IMR-90 (cell line): ENCODE data around the gene DDIAS. TPM values are rescaled to one million over a fixed set of nuclear protein-coding genes. Genes with fewer than 3 reads are reported as not detected.

Experiments used
- ATAC-seq: fragments of 200-7000 bp; cut with Tn5 transposase; 2 replicates; pipeline ENCODE4 v1.9.1; 2020; ENCODE audit warnings: low read depth, mild to moderate bottlenecking, moderate library complexity
- BruUV-seq: library from RNA; stranded (reverse); fragments of 400-500 nt; replicated peaks from 2 replicates; lab custom pipeline; 2021; lab: Mats Ljungman, UMichigan
- CTCF ChIA-PET: fragments of 300-600 bp; formaldehyde crosslinking; extraction: SDS; loops from one replicate; lab custom pipeline; 2021; ENCODE audit warnings: antibody characterized with exemption; lab: Yijun Ruan, JAX
- POLR2A ChIA-PET: fragments of 300-600 bp; sonication (Branson Sonifier 250); formaldehyde crosslinking; loops from one replicate; lab custom pipeline; 2022; ENCODE audit warnings: antibody characterized with exemption; ENCODE audit not compliant: unreplicated experiment; lab: Charles Lee
- DNase-seq: peaks from one replicate; pipeline ENCODE4 v3.0.0; 2013
- H2AFZ ChIP-seq: replicated peaks from 2 replicates; pipeline ENCODE3; 2013; ENCODE audit warnings: low read length, mild to moderate bottlenecking; ENCODE audit not compliant: poor library complexity
- H2AK5ac ChIP-seq: 2 replicates; pipeline ENCODE4 v1.6.1; 2013; ENCODE audit warnings: low read depth, low read length, inconsistent platforms
- H2AK9ac ChIP-seq: replicated peaks from 2 replicates; pipeline ENCODE3; 2013; ENCODE audit warnings: mild to moderate bottlenecking, low read depth, low read length, moderate library complexity; ENCODE audit not compliant: poor library complexity
- H2BK120ac ChIP-seq: 2 replicates; pipeline ENCODE4 v1.6.1; 2013; ENCODE audit warnings: low read depth, low read length, inconsistent platforms
- H2BK15ac ChIP-seq: 3 replicates; pipeline ENCODE4 v1.6.1; 2013; ENCODE audit warnings: low read depth, low read length, inconsistent platforms
- H2BK20ac ChIP-seq: 2 replicates; pipeline ENCODE4 v1.6.1; 2013; ENCODE audit warnings: low read depth, mild to moderate bottlenecking, inconsistent platforms, low read length, moderate library complexity
- H2BK5ac ChIP-seq: 2 replicates; pipeline ENCODE4 v1.6.1; 2013; ENCODE audit warnings: mild to moderate bottlenecking, low read depth, low read length, inconsistent platforms; ENCODE audit not compliant: poor library complexity, severe bottlenecking
- H3K14ac ChIP-seq: replicated peaks from 2 replicates; pipeline ENCODE4 v1.6.1; 2013; ENCODE audit warnings: low read depth, low read length, inconsistent platforms
- H3K18ac ChIP-seq: 2 replicates; pipeline ENCODE4 v1.6.1; 2013; ENCODE audit warnings: low read depth, low read length, control low read depth
- H3K23ac ChIP-seq: 2 replicates; pipeline ENCODE4 v1.6.1; 2013; ENCODE audit warnings: low read depth, low read length, inconsistent platforms
- H3K27ac ChIP-seq: 2 replicates; pipeline ENCODE4 v1.5.1; 2013; ENCODE audit warnings: mild to moderate bottlenecking, control low read depth, low read length; ENCODE audit not compliant: insufficient read depth
- H3K27me3 ChIP-seq: 2 replicates; pipeline ENCODE4 v1.6.1; 2013; ENCODE audit warnings: low read length; ENCODE audit not compliant: control insufficient read depth, insufficient read depth
- H3K36me3 ChIP-seq: 2 replicates; pipeline ENCODE4 v1.6.1; 2013; ENCODE audit warnings: low read length, mixed read lengths; ENCODE audit not compliant: control insufficient read depth, insufficient read depth
- H3K4ac ChIP-seq: 2 replicates; pipeline ENCODE4 v1.6.1; 2013; ENCODE audit warnings: low read depth, low read length, inconsistent platforms
- H3K4me1 ChIP-seq: 2 replicates; pipeline ENCODE4 v1.6.1; 2013; ENCODE audit warnings: low read length, mixed read lengths; ENCODE audit not compliant: control insufficient read depth, insufficient read depth
- H3K4me2 ChIP-seq: 2 replicates; pipeline ENCODE4 v1.6.1; 2013; ENCODE audit warnings: low read depth, mild to moderate bottlenecking, control low read depth, low read length, moderate library complexity
- H3K4me3 ChIP-seq: 2 replicates; pipeline ENCODE4 v1.5.1; 2013; ENCODE audit warnings: low read depth, mild to moderate bottlenecking, control low read depth, low read length, moderate library complexity; ENCODE audit not compliant: insufficient read depth
- H3K56ac ChIP-seq: 2 replicates; pipeline ENCODE4 v1.6.1; 2013; ENCODE audit warnings: low read length, inconsistent platforms; ENCODE audit not compliant: insufficient read depth; ENCODE audit errors: extremely low read depth
- H3K79me1 ChIP-seq, 2 experiments: 2 replicates each; pipeline ENCODE4 v1.6.1; 2013; ENCODE audit warnings: low read length in 2 of 2, inconsistent platforms in 1 of 2, low read depth in 1 of 2
- H3K9ac ChIP-seq: 2 replicates; pipeline ENCODE4 v1.6.1; 2013; ENCODE audit warnings: low read depth, low read length, control low read depth
- H3K9me1 ChIP-seq: 2 replicates; pipeline ENCODE4 v1.6.1; 2013; ENCODE audit warnings: low read length, inconsistent platforms; ENCODE audit not compliant: insufficient read depth
- H3K9me3 ChIP-seq: 2 replicates; pipeline ENCODE4 v1.6.1; 2013; ENCODE audit warnings: low read length; ENCODE audit not compliant: control insufficient read depth, insufficient read depth
- H4K20me1 ChIP-seq: 2 replicates; pipeline ENCODE4 v1.6.1; 2013; ENCODE audit warnings: low read length, inconsistent platforms; ENCODE audit not compliant: insufficient read depth
- H4K5ac ChIP-seq: 2 replicates; pipeline ENCODE4 v1.6.1; 2013; ENCODE audit warnings: mild to moderate bottlenecking, low read depth, low read length, control low read depth
- H4K8ac ChIP-seq, 2 experiments: 2 replicates each; pipeline ENCODE4 v1.6.1; 2013; ENCODE audit warnings: low read depth in 2 of 2, low read length in 2 of 2, control low read depth in 1 of 2, inconsistent platforms in 1 of 2
- H4K91ac ChIP-seq: 2 replicates; pipeline ENCODE4 v1.6.1; 2013; ENCODE audit warnings: low read depth, low read length, inconsistent platforms; ENCODE audit not compliant: insufficient read depth
- BHLHE40 ChIP-seq: fragments of 150-350 bp; IDR thresholded peaks from 2 replicates; pipeline ENCODE4 v1.6.1; 2016; ENCODE audit warnings: mild to moderate bottlenecking, low read depth, low read length
- CEBPB ChIP-seq: IDR thresholded peaks from 2 replicates; pipeline ENCODE4 v1.6.1; 2012; ENCODE audit warnings: low read depth, low read length, improper control_type of control experiment
- CHD1 ChIP-seq: IDR thresholded peaks from 2 replicates; pipeline ENCODE4 v1.6.1; 2012; ENCODE audit warnings: low read depth, low read length, improper control_type of control experiment
- FOS ChIP-seq: fragments of 150-350 bp; IDR thresholded peaks from 2 replicates; pipeline ENCODE4 v1.6.1; 2016; ENCODE audit warnings: low read depth, low read length
- MAFK ChIP-seq: IDR thresholded peaks from 2 replicates; pipeline ENCODE4 v1.6.1; 2012; ENCODE audit warnings: low read depth, low read length, improper control_type of control experiment
- MAZ ChIP-seq: IDR thresholded peaks from 2 replicates; pipeline ENCODE4 v1.6.1; 2012; ENCODE audit warnings: low read depth, mild to moderate bottlenecking, low read length, improper control_type of control experiment, moderate library complexity, borderline replicate concordance
- MXI1 ChIP-seq: IDR thresholded peaks from 2 replicates; pipeline ENCODE4 v1.6.1; 2012; ENCODE audit warnings: low read depth, mild to moderate bottlenecking, low read length, moderate library complexity, borderline replicate concordance
- NFE2L2 ChIP-seq: fragments of 150-350 bp; IDR thresholded peaks from 2 replicates; pipeline ENCODE4 v1.6.1; 2016; ENCODE audit warnings: low read depth, mild to moderate bottlenecking, low read length
- POLR2A ChIP-seq: IDR thresholded peaks from 2 replicates; pipeline ENCODE4 v1.6.1; 2012; ENCODE audit warnings: mild to moderate bottlenecking, low read depth, low read length
- RAD21 ChIP-seq: IDR thresholded peaks from 2 replicates; pipeline ENCODE4 v1.6.1; 2012; ENCODE audit warnings: low read length, improper control_type of control experiment
- RCOR1 ChIP-seq: IDR thresholded peaks from 2 replicates; pipeline ENCODE4 v1.6.1; 2012; ENCODE audit warnings: mild to moderate bottlenecking, low read length, improper control_type of control experiment; ENCODE audit not compliant: insufficient replicate concordance
- RFX5 ChIP-seq: IDR thresholded peaks from 2 replicates; pipeline ENCODE4 v1.8.0; 2012; ENCODE audit warnings: low read depth, mild to moderate bottlenecking, low read length, moderate library complexity
- SMC3 ChIP-seq: fragments of 150-350 bp; IDR thresholded peaks from 2 replicates; pipeline ENCODE4 v1.6.1; 2016; ENCODE audit warnings: low read depth, mild to moderate bottlenecking, antibody characterized with exemption, low read length, moderate library complexity
- WGBS, 2 experiments: methylation state at CpG; one replicate each; pipeline versions ENCODE4 v1.1.5 to v1.1.7; 2013; ENCODE audit warnings: missing lambda C conversion rate in 2 of 2; ENCODE audit not compliant: insufficient read length in 1 of 2; ENCODE audit errors: extremely low coverage in 2 of 2; 5-methylcytosine and 5-hydroxymethylcytosine counted together
- dilution Hi-C: fragments of 300-500 bp; cut with HindIII; formaldehyde crosslinking; loops from one replicate; pipeline ENCODE4 v1.14.3; 2018; ENCODE audit warnings: low sequenced_read_pairs; ENCODE audit not compliant: unreplicated experiment
- in situ Hi-C: fragments of 300-500 bp; cut with MboI; formaldehyde crosslinking; loops from 3 replicates; pipeline ENCODE4 v1.14.3; 2019; ENCODE audit warnings: low sequenced_read_pairs, inconsistent platforms, mixed read lengths
- intact Hi-C: fragments of 100-400 bp; cut with micrococcal nuclease; formaldehyde crosslinking; loops from 2 replicates; pipeline ENCODE4 v1.10.0; 2022
- polyA plus RNA-seq, 3 experiments: library from polyadenylated mRNA; depleted of rRNA; stranded (reverse); fragments of >200 nt; gene quantifications; 2 replicates each; pipeline ENCODE4 v1.2.3, GENCODE V29; 2012; ENCODE audit warnings: low replicate concordance in 1 of 3
- total RNA-seq: library from RNA; depleted of rRNA; stranded (reverse); fragments of >200 nt; gene quantifications from 2 replicates; pipeline ENCODE4 v1.2.3, GENCODE V29; 2012
- TF ChIP-seq, protein P1 (sequence below): fragments of 150-350 bp; IDR thresholded peaks from 2 replicates; pipeline ENCODE4 v1.6.1; 2017; ENCODE audit warnings: mild to moderate bottlenecking, antibody characterized with exemption, low read length, low read depth
- TF ChIP-seq, protein P2 (sequence below): fragments of 150-350 bp; IDR thresholded peaks from 2 replicates; pipeline ENCODE4 v1.6.1; 2016; ENCODE audit warnings: low read depth, mild to moderate bottlenecking, low read length, moderate library complexity, borderline replicate concordance

DDIAS gene
- total and polyA plus RNA-seq, 2 of the 4 experiments (the other 2 are of a cell fraction) = 4.3 to 15.8 TPM

DNA sequence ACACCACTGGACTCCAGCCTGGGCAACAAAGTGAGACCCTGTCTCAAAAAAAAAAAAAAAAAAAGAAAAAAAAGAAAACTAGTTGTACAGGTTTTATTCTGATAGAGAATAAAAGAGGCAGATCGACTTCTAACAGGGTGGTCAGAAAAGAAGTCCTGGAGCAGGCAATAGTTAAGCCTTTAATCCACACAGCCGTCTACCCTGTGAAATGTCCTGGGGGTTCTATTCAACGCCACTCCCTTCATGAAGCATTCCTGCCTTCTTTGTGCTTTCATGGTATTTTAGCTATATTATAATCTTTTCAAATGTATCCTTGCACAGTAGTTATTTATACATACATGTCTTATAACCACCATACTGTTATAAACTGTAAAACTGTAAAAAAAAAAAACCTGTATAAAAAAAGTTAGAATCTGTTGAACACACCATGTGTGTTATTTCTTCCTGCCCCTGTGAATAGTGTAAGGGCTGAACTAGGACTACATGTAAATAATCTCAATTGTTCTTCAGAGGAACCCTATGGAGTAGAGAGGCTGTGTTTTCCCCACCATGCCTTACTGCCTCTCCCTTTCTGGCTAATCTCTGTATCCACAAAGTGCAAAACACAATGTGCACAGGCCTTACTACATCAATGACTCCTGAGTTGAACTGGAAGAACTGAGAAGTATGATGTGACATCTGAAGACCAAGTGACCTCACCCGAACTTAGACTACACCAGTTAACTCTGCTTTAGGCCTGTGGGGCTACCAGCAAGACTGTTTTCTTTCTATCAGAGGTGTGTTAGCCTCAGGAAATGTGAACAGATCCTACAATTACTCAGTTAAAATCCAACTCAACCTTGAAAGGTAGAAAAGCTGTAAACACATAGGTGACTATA, 26.7 kb upstream of the DDIAS start (continued):
- TF ChIP-seq MAZ = no peak

DNA sequence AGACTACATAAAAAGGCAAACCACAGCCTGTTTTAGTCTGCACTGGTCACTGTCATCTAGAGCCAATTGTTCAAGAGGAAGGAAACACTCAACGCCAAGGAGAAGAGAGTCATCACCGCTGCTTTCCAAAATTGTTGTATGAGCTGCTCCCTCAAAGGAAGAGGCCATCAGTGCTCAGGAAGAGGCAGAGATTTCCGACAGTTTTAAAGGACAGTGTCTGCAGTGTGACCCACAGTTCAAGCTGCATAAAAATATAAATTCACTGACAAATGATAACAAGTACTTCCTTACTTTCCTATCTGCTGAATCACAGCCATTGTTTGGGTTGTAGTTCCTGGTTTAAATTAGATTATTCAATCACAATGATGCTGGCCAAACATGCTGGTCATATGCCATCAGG, 17.7 kb upstream of the DDIAS start:
- Histone ChIP-seq H3K79me1 (peaks cover 6% of the 10 kb centered on the region in 2 experiments; a peak in 2 of 4 replicates), H3K36me3 (no peaks in the 10 kb centered on the region), H3K9me3 (no peaks in the 10 kb centered on the region), H3K18ac (no peak overlapping the region), H4K8ac (no peak overlapping the region), H3K9me1 (0 out of 2 replicates have a peak, but pooled peaks cover 6% of the 10 kb centered on the region), H4K20me1 (no peaks in the 10 kb centered on the region), H2BK120ac (no peak overlapping the region), H4K91ac (no peak overlapping the region), H3K56ac (no peak overlapping the region), H2AFZ (no peak overlapping the region), H3K4me3 (no peak overlapping the region), H3K23ac (no peak overlapping the region), H3K4me2 (no peak overlapping the region), H3K14ac (no peak overlapping the region), H3K4ac (no peak overlapping the region), H2BK15ac (no peak overlapping the region), H2AK9ac (no peak overlapping the region), H4K5ac (no peak overlapping the region), H3K4me1 (no peaks in the 10 kb centered on the region), H3K9ac (no peak overlapping the region), H3K27ac (no peak overlapping the region), H3K27me3 (no peaks in the 10 kb centered on the region), H2BK5ac (no peak overlapping the region), H2BK20ac (no peak overlapping the region), H2AK5ac (no peak overlapping the region)
- BruUV-seq = no TSS peak
- CTCF ChIA-PET = no interaction called here
- peak; percentile 14 for DNase-seq
- dilution Hi-C loops (no loop called here), intact Hi-C loops (no loop called here), in situ Hi-C loops (no loop called here)
- ATAC-seq = no peak
- POLR2A ChIA-PET = no interaction called here
- 80% methylated on average over 1 of the region's 3 CpGs; no CpG with 5 or more reads in 1 of the 2 experiments for WGBS, 2 experiments
- TF ChIP-seq MAFK = no peak
- TF ChIP-seq RCOR1 = no peak
- TF ChIP-seq, protein P1, sequence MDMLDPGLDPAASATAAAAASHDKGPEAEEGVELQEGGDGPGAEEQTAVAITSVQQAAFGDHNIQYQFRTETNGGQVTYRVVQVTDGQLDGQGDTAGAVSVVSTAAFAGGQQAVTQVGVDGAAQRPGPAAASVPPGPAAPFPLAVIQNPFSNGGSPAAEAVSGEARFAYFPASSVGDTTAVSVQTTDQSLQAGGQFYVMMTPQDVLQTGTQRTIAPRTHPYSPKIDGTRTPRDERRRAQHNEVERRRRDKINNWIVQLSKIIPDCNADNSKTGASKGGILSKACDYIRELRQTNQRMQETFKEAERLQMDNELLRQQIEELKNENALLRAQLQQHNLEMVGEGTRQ = no peak
- no peak for TF ChIP-seq MAZ
- TF ChIP-seq BHLHE40 = no peak
- no peak for TF ChIP-seq POLR2A
- TF ChIP-seq RAD21 = no peak
- TF ChIP-seq RFX5 = no peak
- TF ChIP-seq FOS = no peak
- TF ChIP-seq MXI1 = no peak
- TF ChIP-seq SMC3 = no peak
- no peak for TF ChIP-seq NFE2L2
- no peak for TF ChIP-seq CHD1
- TF ChIP-seq, protein P2, sequence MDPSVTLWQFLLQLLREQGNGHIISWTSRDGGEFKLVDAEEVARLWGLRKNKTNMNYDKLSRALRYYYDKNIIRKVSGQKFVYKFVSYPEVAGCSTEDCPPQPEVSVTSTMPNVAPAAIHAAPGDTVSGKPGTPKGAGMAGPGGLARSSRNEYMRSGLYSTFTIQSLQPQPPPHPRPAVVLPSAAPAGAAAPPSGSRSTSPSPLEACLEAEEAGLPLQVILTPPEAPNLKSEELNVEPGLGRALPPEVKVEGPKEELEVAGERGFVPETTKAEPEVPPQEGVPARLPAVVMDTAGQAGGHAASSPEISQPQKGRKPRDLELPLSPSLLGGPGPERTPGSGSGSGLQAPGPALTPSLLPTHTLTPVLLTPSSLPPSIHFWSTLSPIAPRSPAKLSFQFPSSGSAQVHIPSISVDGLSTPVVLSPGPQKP = no peak
- TF ChIP-seq CEBPB = no peak
